A549 (cell line): ENCODE results near the gene METTL9.
"Not testable (repeated sequence)": the region's sequence is repeated elsewhere in the genome, so short reads cannot be mapped to it uniquely, and the experiment has no call there.

Source experiments
- POLR2A ChIP-seq: IDR thresholded peaks from 2 replicates; pipeline ENCODE4 v1.6.1; 2012; ENCODE audit warnings: mild to moderate bottlenecking, low read length
- USF2 ChIP-seq: fragments of 450-650 bp; IDR thresholded peaks from 2 replicates; pipeline ENCODE4 v1.6.1; 2014; ENCODE audit warnings: antibody characterized with exemption

- not testable (repeated sequence) for TF ChIP-seq POLR2A, USF2
Observed at GRCh38 chr16:21550435-21550834, 48.9 kb upstream of the METTL9 start.
